Neural cell (in vitro differentiated cells): ENCODE measurements around the gene KRTAP4-16. TPM values are rescaled to one million over a fixed set of nuclear protein-coding genes. Genes with fewer than 3 reads are reported as not detected.
"Not testable (repeated sequence)": the region's sequence is repeated elsewhere in the genome, so short reads cannot be mapped to it uniquely, and the experiment has no call there.

Experiments
- H2AFZ ChIP-seq: fragments of 200-600, 300-800 bp; sonication (generic), shearing (Covaris generic); 2 replicates; pipeline ENCODE4 v1.6.0; 2014; ENCODE audit warnings: low read depth, mild to moderate bottlenecking, antibody characterized with exemption, low read length, moderate library complexity
- H3F3A ChIP-seq: fragments of 200-600 bp; shearing (Covaris generic); 2 replicates; pipeline ENCODE4 v1.6.1; 2016; ENCODE audit warnings: mild to moderate bottlenecking, moderate library complexity, mixed read lengths, antibody characterized with exemption, low read length; ENCODE audit not compliant: insufficient read depth, poor library complexity, severe bottlenecking
- H3K27ac ChIP-seq: fragments of 200-600, 300-800 bp; sonication (generic), shearing (Covaris generic); 2 replicates; pipeline ENCODE4 v1.5.1; 2014; ENCODE audit warnings: mild to moderate bottlenecking, low read length, moderate library complexity
- H3K27me3 ChIP-seq: fragments of 300-800, 200-600 bp; sonication (generic), shearing (Covaris generic); 2 replicates; pipeline ENCODE4 v1.6.0; 2014; ENCODE audit warnings: mild to moderate bottlenecking, low read depth, low read length, moderate library complexity; ENCODE audit not compliant: insufficient read depth
- H3K36me3 ChIP-seq: fragments of 300-800, 200-600 bp; sonication (generic), shearing (Covaris generic); 2 replicates; pipeline ENCODE4 v1.5.1; 2014; ENCODE audit warnings: mild to moderate bottlenecking, antibody characterized with exemption, low read length, moderate library complexity; ENCODE audit not compliant: insufficient read depth
- H3K4me2 ChIP-seq: fragments of 300-800, 200-600 bp; sonication (generic), shearing (Covaris generic); 2 replicates; pipeline ENCODE4 v1.6.0; 2014; ENCODE audit warnings: mild to moderate bottlenecking, low read length
- H3K4me3 ChIP-seq: fragments of 300-800, 200-600 bp; sonication (generic), shearing (Covaris generic); 2 replicates; pipeline ENCODE4 v1.5.1; 2014; ENCODE audit warnings: mild to moderate bottlenecking, low read length, moderate library complexity
- H3K79me2 ChIP-seq: fragments of 200-600 bp; shearing (Covaris generic); replicated peaks from 2 replicates; pipeline ENCODE4 v1.6.0; 2014; ENCODE audit warnings: mild to moderate bottlenecking, low read length, moderate library complexity; ENCODE audit not compliant: insufficient read depth
- H3K9ac ChIP-seq: fragments of 300-800, 200-600 bp; sonication (generic), shearing (Covaris generic); 2 replicates; pipeline ENCODE4 v1.6.1; 2016; ENCODE audit warnings: mild to moderate bottlenecking, low read length, mixed read lengths
- H3K9me2 ChIP-seq: fragments of 200-600 bp; shearing (Covaris generic); 2 replicates; pipeline ENCODE4 v1.6.1; 2016; ENCODE audit warnings: mild to moderate bottlenecking, low read length, mixed read lengths; ENCODE audit not compliant: insufficient read depth
- H3K9me3 ChIP-seq: fragments of 200-600, 300-800 bp; sonication (generic), shearing (Covaris generic); 2 replicates; pipeline ENCODE4 v1.6.1; 2016; ENCODE audit warnings: mild to moderate bottlenecking, mixed run types, low read length, moderate library complexity, mixed read lengths
- H4K20me1 ChIP-seq: fragments of 200-600 bp; shearing (Covaris generic); 2 replicates; pipeline ENCODE4 v1.6.1; 2016; ENCODE audit warnings: mild to moderate bottlenecking, mixed run types; ENCODE audit not compliant: insufficient read depth
- EP300 ChIP-seq: fragments of 450-650 bp; conservative IDR thresholded peaks from 2 replicates; pipeline ENCODE4 v1.6.1; 2014; ENCODE audit warnings: antibody characterized with exemption, mild to moderate bottlenecking, moderate library complexity; ENCODE audit not compliant: poor library complexity, severe bottlenecking
- EZH2 ChIP-seq: fragments of 200-600, 300-800 bp; shearing (Covaris generic), sonication (generic); IDR thresholded peaks from 2 replicates; pipeline ENCODE4 v1.6.1; 2014; ENCODE audit warnings: antibody characterized with exemption, low read length, borderline replicate concordance, mild to moderate bottlenecking; ENCODE audit not compliant: insufficient read depth, poor library complexity, severe bottlenecking
- MXI1 ChIP-seq: fragments of 450-650 bp; conservative IDR thresholded peaks from 2 replicates; pipeline ENCODE4 v1.6.1; 2014; ENCODE audit warnings: antibody characterized with exemption, mild to moderate bottlenecking; ENCODE audit not compliant: poor library complexity, severe bottlenecking
- POLR2AphosphoS5 ChIP-seq: IDR thresholded peaks from 2 replicates; pipeline ENCODE4 v1.6.1; 2012
- RAD21 ChIP-seq: fragments of 450-650 bp; conservative IDR thresholded peaks from 2 replicates; pipeline ENCODE4 v1.6.1; 2014; ENCODE audit warnings: antibody characterized with exemption, mild to moderate bottlenecking, moderate library complexity
- REST ChIP-seq: IDR thresholded peaks from 2 replicates; pipeline ENCODE4 v1.6.1; 2012; ENCODE audit warnings: borderline replicate concordance
- SMC3 ChIP-seq: fragments of 450-650 bp; conservative IDR thresholded peaks from 2 replicates; pipeline ENCODE4 v1.6.1; 2014; ENCODE audit warnings: antibody characterized with exemption, mild to moderate bottlenecking, moderate library complexity; ENCODE audit not compliant: poor library complexity
- TAF1 ChIP-seq: IDR thresholded peaks from 2 replicates; pipeline ENCODE4 v1.6.1; 2012; ENCODE audit warnings: low read depth
- polyA plus RNA-seq: library from polyadenylated mRNA; depleted of rRNA; stranded (reverse); fragments of >200 nt; gene quantifications from 2 replicates; pipeline ENCODE4 v1.2.3, GENCODE V29; 2014
- TF ChIP-seq, protein P1 (sequence below): fragments of 450-650 bp; IDR thresholded peaks from 2 replicates; pipeline ENCODE4 v1.5.1; 2014; ENCODE audit warnings: antibody characterized with exemption, mild to moderate bottlenecking, moderate library complexity; ENCODE audit not compliant: poor library complexity, severe bottlenecking

KRTAP4-16 gene
- polyA plus RNA-seq, 1 donor from 2014 or later, result not detected

- Histone ChIP-seq H3K9me3 (no peaks in the 10 kb centered on the region), H3K36me3 (no peaks in the 10 kb centered on the region), H3K4me2 (no peak within 1 kb of the TSS), H2AFZ (no peak within 1 kb of the TSS), H3K9me2 (no peaks in the 10 kb centered on the region), H3K4me3 (no peak within 1 kb of the TSS), H4K20me1 (no peaks in the 10 kb centered on the region), H3K27me3 (no peaks in the 10 kb centered on the region), H3K79me2 (no peaks in the 10 kb centered on the region), H3F3A (no peaks in the 10 kb centered on the region), H3K27ac (no peak within 1 kb of the TSS), H3K9ac (no peak within 1 kb of the TSS)
- no peak for TF ChIP-seq MXI1
- TF ChIP-seq TAF1, result no peak
- TF ChIP-seq SMC3, result no peak
- TF ChIP-seq RAD21, result no peak
- no peak for TF ChIP-seq EZH2
- no peak for TF ChIP-seq POLR2AphosphoS5
- TF ChIP-seq EP300, result no peak
- no peak for TF ChIP-seq REST
- TF ChIP-seq, protein P1, sequence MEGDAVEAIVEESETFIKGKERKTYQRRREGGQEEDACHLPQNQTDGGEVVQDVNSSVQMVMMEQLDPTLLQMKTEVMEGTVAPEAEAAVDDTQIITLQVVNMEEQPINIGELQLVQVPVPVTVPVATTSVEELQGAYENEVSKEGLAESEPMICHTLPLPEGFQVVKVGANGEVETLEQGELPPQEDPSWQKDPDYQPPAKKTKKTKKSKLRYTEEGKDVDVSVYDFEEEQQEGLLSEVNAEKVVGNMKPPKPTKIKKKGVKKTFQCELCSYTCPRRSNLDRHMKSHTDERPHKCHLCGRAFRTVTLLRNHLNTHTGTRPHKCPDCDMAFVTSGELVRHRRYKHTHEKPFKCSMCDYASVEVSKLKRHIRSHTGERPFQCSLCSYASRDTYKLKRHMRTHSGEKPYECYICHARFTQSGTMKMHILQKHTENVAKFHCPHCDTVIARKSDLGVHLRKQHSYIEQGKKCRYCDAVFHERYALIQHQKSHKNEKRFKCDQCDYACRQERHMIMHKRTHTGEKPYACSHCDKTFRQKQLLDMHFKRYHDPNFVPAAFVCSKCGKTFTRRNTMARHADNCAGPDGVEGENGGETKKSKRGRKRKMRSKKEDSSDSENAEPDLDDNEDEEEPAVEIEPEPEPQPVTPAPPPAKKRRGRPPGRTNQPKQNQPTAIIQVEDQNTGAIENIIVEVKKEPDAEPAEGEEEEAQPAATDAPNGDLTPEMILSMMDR, result no peak
Observed at GRCh38 chr17:41060052-41060604, 41.9 kb downstream of the KRTAP4-16 start, which contains the start of gene KRTAP2-3. Gene KRTAP2-3, minus strand, starts transcription at chr17:41060114. Its CDS starts 64 bp downstream, at chr17:41060050.

DNA sequence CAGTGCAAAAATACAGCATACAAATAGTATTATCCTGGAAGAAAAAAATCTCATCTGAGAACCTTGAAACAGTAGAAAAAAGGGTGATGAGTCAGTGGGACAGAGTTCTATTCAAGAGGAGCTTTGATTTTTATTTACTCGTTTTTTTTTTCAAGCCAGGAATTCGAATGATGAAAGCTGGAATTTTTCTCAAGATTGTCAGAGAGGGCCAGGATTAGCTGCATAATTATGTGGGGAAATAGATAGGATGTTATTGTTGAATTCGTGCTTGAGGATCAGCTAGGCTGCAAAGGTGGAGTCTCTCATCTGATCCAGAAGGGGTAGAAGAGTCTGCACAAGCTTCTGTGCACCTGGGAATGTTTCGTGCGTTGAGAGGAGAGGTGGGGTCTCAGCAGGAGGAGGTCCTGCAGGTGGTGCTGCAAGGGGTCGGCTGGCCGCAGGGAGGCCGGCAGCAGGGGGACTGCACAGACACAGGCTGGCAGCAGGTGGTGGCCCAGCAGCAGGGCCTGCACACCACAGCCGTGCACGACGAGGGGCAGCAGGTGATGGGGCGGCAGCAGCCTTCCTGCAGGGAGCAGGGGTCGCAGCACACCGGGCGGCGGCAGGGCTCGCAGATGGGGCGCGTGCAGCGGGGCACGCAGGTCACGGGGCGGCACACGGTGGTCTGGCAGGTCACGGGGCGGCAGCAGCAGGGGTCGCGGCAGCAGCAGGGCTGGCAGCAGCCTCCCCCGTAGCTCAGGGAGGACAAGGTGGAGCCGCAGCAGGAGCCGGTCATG is 42.5 kb downstream of the KRTAP4-16 start:
- H3K36me3 ChIP-seq, H3F3A ChIP-seq: not testable (repeated sequence)

More for the DNA sequence above, 42.5 kb downstream of the KRTAP4-16 start:
- H3K27ac ChIP-seq, H4K20me1 ChIP-seq, H3K27me3 ChIP-seq, H3K9me2 ChIP-seq, H3K79me2 ChIP-seq, H3K9ac ChIP-seq, H2AFZ ChIP-seq, H3K4me3 ChIP-seq, H3K4me2 ChIP-seq, H3K9me3 ChIP-seq: not testable (repeated sequence)
